Activated gamma-delta T cell treated with Interleukin-2 at 50 U/mL for 16 hours (primary cell): ENCODE results near the gene KANSL3.
"Not testable (repeated sequence)": the region's sequence is repeated elsewhere in the genome, so short reads cannot be mapped to it uniquely, and the experiment has no call there.

Experiments used
- DNase-seq: peaks from one replicate; pipeline ENCODE4 v3.0.0-alpha.2; 2020

The KANSL3 gene

DNA sequence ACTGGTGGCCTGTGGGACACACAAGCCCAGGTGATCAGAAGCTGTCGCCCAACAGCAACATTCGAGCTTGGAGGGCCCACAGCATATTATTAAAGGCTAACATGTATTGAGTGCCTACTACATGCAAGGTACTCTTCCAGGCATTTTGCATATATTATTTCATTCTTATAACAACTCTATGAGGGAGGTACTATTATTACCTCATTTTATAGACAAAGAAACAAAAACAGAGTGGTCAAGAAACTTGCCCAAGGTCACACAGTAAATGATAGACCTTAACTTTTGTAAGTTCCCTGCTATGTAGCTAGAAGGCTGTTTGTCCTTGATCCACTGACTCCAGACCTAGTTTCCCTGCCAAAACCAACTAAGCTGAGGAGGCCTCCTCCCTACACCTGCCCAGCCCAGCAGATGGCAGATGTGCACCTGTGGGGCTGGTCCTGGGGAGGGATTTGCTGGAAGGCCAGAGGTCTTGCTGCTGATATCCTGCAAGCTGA is 35.7 kb downstream of the KANSL3 start:
- no peak for DNase-seq

DNA sequence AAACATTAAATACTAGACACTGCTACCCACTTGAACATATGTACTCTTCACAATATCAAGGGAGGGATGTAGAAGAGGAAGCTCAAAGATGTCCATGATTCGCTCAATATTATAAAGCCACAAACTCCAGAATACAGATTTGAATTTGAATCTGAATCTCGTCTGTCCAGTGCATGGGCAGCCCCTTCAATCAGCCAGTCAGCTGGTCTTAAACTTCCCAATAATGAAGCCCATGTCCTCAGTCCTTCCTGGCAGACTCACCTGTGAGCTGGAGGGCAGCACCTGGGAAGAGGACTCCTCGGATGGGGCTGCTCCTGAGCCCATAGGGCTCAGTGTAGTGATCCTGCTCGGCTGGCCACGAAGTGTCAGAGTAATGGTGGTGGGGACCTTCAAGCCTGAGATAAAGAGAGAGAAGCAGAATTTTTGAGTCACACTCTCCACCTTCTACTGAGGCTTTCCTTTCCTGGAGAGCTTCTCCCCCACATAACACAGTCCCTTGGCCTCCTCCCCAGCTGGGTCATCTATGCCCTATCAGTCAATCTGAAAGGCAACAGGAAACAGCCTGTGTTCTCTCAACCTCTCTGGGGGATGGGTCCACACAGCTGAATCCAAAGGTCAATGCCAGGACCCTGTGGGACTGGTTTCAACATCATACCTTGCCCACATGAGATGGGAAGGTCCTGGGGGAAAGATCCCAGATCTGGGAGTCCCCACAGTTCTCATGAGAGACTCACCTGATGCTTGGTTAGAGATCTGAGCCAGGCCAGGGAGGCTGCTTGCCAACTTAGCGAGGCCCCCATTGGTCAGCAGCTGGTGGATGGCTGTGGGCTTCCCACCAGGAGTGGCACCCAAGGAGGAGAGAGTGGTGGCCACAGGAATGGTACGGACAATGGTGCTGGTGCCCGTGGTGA is 36.5 kb downstream of the KANSL3 start:
- no peak for DNase-seq

DNA sequence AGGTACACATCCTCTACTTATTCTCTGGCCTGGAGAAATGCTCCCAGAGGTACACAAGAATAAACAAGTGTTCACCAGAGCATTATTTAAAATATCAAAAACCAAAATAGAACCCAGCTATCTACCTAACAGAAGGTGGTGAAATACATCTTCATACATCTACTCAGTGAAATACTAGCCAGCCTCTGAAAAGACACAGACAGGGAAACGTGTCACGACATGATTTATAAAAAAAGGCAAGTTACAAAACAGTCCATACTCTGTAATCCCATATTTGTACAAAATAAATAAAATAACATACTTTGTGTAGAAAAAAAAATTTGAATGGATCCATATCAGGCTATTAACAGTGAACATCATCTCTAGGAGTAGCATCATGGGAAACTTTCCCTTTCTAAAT is 38.2 kb downstream of the KANSL3 start:
- no peak for DNase-seq

DNA sequence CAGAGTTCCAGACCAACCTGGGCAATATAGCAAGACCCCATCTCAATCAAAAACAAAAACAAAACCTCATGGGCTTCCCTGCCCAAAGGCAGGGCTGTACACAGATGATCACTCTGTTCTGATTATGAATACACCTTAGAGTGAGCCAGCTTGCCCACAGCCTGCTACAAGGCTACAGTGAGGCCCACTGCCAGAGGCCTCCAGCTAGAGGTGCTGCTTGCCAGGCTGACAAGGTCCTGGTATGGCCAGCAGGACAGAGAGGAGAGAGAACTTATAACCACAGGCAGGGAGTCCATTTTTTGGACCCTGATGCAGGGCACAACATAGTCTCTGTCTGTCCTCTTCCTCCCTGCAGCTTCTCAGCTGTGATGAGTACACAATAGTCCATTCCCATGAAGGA is 41.5 kb downstream of the KANSL3 start:
- DNase-seq: no peak

DNA sequence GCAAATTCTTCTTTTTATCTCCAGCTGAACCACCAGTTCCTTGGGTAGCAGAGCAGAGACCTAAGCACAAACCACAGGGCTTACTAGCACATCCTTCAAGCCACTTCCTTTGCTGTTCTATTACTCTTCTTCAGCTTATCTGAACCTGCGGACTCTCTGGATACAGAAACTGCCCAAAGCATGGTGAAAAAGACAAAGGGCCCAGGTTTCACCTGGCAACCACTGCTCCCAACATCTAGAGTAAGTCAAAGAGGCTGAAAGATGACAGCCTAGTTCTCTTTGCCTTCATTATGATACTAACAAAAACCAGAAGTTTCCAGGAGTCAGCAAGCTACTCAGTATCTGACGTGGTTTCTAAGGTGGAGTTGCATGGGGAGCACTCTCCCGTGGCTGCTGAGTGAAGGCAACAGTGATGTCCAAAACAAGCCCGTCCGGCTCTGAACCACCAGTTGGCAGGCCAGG is 43.4 kb downstream of the KANSL3 start:
- peak; percentile 20 for DNase-seq

DNA sequence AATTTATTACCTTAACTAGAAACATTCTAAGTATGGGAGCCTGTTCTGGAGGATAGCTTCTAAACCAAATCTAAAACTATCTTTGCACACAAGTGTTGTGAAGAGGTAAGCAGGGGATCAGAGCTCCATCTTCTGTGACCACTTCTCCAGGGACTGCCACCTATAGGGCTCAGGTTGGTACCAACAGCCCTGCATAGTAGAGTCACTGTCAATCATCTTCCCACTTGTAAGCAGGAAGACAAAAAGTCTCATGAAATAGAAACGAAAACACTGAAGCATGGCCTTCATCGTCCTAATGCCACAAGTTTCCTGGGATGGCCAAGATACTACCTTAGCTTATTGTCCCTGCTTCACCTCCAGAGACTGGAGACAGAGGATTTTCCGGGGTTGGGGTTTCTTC is 43.8 kb downstream of the KANSL3 start:
- no peak for DNase-seq

DNA sequence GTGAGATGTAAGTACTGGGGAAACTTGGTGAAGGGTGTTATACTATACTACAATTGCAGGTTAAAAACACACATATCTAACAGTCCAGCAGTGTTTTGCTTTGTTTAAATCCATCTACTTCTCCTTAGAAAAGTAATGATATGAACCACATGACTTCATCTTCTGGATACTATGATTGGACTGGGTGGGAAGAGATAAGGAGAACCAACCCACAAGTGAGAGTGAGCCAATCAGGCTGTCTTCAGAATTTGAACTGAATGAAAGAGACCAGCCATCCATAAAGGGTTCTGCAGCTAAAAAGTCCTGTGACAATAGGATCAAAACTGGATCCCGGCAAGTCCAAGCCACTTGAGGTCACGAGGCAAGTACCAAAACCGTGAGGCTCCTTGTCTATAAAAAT is 46.6 kb downstream of the KANSL3 start:
- no peak for DNase-seq

DNA sequence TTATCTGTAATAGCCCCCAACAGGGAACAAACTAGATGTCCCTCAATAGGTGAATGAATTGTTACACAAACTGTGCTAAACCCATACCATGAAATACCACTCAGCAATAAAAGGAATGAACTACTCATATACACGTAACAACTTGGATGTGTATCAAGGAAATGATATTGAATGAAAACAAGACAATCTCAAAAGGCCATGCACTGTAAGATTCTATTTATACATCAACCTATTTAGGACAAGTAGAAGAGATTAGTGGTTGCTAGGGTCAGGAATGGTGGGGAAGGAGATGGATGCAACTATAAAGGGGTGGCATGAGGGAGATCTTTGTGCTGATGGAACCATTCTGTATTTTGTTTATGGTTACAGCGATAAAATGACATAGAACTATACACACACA is 47.1 kb downstream of the KANSL3 start:
- no peak for DNase-seq

DNA sequence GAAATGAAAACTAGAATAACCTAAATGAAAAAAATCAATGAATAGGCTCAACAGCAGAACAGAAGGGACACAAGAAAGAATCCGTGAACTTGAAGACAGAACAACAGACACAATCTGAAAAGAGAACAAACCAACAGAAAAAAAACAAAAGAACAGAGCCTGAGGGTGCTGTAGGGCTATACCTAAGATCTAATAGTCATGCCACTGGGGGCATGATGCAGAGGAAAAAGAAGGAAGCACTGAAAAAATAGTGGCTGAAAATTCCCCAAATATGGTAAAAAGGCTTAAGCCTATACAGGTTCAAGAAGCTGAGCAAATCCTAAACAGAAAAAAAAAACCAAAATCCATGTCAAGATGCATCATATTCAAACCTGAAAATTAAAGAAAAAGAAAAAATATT is 50.3 kb downstream of the KANSL3 start:
- no peak for DNase-seq

DNA sequence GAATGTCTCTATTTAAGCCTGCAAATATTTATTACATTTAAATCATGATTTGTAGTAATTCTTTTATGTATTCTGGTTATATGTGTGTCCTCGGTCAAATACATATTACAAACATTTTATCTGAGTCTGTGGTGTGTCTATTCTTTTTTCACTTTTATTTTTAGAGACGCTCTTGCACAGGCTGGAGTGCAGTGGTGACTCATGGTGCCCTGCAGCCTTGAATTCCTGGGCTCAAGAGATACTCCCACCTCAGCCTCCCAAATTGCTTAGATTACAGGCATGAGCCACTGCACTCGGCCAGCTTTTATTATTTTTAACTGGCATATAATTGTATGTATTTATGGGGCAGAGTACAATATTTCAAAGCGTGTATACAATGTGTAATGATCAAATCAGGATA is 54.1 kb downstream of the KANSL3 start:
- no peak for DNase-seq

DNA sequence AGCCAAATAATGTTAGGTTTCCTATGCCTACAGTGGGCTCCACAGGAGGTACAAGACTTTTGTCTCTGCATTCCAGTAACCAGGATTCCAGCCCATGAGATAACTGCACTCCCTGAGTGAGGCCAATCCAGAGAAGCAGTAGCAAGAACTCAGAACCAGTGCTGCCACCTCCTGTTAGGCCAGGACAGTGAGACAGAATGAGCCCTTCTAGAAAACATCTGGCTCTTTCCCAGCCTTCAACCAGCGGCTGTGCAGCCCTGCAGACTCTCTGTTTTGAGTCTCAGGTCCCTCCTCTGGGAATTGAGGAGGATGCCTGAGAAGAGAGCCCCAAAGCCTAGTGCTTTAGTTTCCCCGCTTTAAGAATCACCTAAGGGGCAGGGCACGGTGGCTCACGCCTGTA is 57.3 kb downstream of the KANSL3 start:
- DNase-seq: no peak

DNA sequence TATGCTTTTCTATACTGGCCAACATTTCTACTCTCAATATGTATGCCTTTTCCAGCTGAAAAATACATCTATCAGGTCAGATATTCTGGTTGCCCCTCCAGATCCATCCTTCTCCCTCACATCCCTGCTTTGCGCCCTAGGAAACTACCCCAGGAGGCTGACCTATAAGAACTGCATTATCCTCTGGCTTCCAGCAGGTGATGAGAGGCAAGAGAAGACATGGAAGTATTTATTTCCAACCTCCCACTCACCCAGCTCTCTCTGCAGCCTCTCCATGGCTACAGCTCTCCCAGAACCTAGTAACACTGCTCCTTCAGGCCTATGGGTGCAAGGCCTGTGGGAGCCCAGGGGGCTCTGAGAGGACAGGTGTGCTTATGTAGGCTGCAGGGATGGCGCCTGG is 58.7 kb downstream of the KANSL3 start:
- no peak for DNase-seq

DNA sequence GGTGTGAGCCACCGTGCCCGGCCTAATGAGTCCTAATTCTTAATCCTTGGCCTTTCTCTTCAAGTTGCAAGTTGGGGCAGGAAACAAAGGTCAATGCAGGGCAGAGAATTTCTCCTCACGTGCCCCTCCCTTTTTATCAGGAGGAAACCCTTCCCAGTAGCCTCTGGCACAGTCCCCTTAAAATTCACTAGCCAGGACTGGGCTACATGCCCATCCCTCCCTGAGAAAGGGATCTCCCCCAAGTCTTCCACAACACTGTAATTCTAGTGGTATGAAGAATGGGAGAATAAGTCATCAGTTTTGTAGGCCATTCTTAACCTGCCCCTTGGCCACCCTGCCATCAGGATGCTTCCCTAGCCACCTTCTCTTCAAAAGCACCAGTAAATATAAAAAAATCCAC is 59.4 kb downstream of the KANSL3 start:
- no peak for DNase-seq

DNA sequence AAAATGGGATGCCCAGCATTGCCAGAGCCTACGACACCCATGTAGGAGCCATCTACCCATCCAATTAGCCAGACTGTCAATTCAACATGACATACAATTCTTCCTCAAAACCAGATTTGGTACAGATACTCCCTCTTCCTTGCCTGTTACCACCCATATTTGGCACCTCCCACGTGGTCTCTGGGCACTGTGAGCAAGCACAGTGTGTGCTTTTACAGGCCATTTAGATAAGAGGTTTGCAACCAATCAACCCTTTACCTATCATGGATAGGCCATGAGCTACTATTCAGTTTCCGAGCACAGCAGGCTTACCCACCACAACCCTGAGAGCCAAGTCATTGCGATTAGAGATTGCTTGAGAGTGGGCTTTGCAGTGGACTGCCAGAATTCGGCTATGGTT is 60.6 kb downstream of the KANSL3 start:
- no peak for DNase-seq

DNA sequence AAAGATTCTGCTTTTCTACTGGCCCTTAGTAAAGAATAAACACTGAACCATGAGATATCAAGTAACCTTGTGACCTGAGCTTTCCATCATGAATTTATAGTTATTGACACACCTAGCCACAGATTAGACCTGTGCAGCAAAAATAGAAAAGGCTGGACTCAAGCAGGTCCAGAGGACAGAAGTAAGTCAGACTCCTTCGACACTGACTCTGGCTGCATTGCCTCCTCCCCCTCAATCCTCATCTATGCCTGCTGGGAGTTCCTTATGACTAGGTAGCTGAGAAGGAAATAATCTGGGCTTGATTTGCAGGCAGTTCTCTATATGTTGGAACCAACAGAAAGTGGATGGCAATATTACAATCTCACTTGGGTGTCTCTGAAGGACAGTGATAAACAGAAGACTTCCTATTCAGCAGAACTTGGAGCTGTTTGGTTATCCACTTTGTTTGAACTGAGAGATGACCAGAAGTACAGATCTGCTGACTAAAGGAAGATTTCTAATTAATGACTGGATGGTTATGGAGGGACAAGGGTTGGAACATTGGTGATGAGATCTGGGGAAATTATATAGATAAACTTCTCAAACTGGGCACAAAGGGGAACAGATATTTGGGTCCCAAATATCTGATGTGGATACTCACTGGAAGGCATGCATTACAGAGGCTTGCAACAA is 62.2 kb downstream of the KANSL3 start:
- DNase-seq: no peak

DNA sequence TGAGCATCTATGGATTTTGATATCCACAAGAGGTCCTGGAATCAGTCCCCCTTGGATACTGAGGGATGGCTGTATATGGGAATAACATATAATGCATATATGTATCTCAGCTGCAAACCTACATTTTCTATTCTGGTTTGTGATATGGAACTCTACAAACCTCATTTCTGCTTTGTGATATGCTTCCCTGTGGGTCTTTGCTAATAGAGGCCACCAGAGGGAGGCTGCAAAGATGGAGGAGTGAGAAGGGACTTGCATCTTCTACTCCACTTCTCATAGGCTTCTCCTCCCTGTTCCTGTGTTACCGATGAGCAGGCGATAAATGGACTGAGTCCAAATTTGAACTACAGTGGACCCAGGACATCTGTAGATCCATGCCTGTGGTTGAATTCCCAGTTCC is 63.7 kb downstream of the KANSL3 start:
- DNase-seq: no peak

DNA sequence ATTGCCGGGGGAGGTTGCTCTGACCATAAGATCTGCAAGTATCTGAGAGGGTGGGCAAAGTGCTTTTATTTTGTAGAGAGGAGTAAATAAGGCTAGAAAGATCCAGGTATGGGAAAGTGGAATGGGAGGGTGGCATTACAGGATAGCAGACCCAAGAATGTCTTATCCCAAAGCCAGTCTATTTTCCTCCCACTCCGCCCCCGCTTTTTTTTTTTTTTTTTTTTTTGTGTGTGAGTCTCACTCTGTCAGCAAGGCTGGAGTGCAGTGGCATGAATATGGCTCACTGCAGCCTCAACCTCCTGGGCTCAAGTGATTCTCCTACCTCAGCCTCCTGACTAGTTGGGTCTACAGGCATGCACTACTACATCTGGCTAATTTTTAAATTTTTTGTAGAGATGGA is 70.0 kb downstream of the KANSL3 start:
- DNase-seq: no peak

DNA sequence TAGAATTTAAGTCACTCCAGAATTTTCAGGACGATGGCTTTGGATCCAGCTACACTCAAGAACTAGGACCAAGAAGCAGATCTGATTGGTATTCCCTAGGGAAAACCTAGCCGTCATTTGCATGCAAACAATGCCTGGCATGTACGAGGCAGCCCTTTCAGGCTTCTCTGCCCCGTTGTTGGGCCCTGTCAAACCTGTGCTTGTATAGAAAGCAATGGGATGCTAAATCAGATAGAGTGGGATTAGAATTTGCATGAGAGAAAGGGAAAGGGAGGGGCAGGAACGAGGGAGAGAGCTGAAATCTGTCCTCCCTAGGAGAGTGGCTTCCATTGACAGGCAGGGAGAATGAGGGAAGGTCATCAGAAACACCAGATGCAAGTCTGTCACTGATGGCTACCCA is 73.0 kb downstream of the KANSL3 start:
- DNase-seq: no peak

DNA sequence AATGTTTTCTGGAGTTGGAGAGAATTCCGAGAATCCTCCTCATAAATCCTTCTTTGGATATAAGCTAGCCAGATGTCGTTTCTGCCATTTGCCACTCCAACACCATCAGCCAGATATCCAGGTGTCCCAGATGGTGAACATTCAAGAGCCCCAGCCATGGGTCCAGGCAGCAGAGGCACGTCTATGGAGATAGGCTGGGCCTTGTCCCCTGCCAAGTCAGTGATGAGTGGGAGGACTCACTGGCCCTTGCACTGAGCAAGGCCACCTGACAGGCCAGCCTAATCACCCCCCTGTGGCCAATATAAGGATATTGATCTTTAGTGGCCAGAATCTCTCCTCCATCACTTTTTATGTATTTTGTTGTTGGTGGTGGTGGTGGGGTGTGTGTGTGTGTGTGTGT is 73.5 kb downstream of the KANSL3 start:
- DNase-seq: no peak

DNA sequence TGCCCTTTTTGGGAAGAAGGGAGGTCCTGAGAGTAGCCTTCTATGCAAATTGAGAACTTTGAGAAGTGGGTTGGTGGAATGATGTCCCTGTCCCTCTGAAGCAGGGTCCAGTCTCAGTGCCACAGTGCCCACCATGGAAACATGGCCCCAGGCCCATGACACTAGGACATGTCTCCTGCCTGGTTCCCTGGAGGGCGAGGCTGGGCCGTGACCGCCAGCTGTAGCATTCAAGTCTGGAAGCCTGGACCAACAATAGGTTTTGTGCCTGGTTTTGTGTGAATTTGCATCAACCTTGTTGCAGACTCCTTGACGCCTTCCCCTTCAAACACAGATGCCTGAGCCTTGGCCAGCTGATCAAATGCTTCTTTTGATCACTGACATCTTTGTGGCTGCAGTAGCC is 74.1 kb downstream of the KANSL3 start:
- DNase-seq: no peak

DNA sequence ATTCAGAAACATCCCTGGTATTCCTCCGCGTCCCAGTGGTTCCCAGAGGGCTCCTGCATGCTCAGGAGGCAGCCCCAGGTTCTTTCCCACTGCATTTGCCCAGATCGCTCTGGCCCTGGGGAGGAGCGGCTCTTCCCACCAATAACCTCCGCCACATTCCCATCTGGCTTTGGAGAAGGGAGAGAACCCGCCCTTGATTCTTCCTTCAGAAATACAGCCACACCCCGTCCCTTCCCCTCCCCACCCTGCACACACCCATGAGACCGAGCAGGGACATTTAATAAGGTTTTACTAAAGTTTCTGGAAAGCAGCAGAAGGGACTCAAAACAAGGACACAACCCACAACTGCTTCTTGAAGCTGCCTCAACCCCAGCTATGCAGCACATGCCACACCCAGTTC is 79.6 kb downstream of the KANSL3 start:
- no peak for DNase-seq

DNA sequence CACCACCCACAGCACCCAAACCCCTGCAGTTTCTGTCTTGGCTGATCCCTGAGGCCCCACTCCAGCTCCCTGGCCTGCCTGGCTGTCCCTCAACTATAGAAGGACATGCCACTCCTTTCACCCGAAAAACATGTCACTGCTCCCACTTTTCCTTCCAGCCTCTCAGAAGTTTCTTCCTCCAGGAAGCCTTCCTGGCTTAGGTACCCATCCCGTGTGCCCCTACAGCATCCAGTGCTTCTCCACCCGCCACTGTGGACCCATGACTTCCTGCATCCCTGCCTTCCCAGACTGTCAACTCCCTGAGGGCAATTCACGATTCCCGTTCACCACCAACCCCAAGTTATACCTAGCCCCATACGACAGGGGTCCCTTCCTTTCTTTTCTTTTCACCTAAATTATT is 80.1 kb downstream of the KANSL3 start:
- no peak for DNase-seq

DNA sequence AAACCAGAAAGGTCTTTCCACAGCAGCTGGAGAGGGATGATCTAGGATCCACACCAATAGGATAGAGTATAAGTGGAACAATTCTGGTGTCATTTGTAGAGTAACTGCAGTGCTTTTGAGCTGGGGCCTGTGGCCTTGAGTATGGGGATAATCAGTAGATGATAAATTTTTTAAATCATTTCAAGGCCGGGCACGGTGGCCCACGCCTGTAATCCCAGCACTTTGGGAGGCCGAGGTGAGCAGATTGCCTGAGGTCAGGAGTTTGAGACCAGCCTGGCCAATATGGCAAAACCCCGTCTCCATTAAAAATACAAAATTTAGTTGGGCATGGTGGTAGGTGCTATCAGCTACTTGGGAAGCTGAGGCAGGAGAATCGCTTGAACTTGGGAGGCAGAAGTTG is 80.7 kb downstream of the KANSL3 start:
- DNase-seq: not testable (repeated sequence)
